ENCODE data around the gene MUC22. TPM values are rescaled to one million over a fixed set of nuclear protein-coding genes. Genes with fewer than 3 reads are reported as not detected.
"Not testable (repeated sequence)": the region's sequence is repeated elsewhere in the genome, so short reads cannot be mapped to it uniquely, and the experiment has no call there.

Gene MUC22
- total RNA-seq, 1 donor from 2014 or later, result 1.6 TPM

GRCh38 chr6:30965140-30965601, 45.1 kb upstream of the MUC22 start:
- H3K9me3 Mint-ChIP-seq, result no peaks in the 10 kb centered on the region
- TF ChIP-seq CTCF (conservative IDR thresholded peaks at IDR 0.05), result no peak
- no peak overlapping the region for H3K27ac Mint-ChIP-seq
- H3K27me3 Mint-ChIP-seq, result peaks cover 23% of the 10 kb centered on the region
- H3K4me3 Mint-ChIP-seq, result no peak overlapping the region
- no peaks in the 10 kb centered on the region for H3K36me3 Mint-ChIP-seq
- H3K4me1 Mint-ChIP-seq (ENCODE audit: unreplicated experiment), result no peaks in the 10 kb centered on the region
- DNase-seq (ENCODE audit: extremely low spot score, unreplicated experiment), result no peak

GRCh38 chr6:30966154-30966553, 44.1 kb upstream of the MUC22 start:
- Mint-ChIP-seq H3K4me1 (ENCODE audit: unreplicated experiment) (no peaks in the 10 kb centered on the region), H3K4me3 (no peak overlapping the region), H3K36me3 (no peaks in the 10 kb centered on the region), H3K9me3 (no peaks in the 10 kb centered on the region), H3K27ac (no peak overlapping the region), H3K27me3 (peaks cover 24% of the 10 kb centered on the region)
- DNase-seq (ENCODE audit: extremely low spot score, unreplicated experiment), result no peak
- no peak for TF ChIP-seq CTCF (conservative IDR thresholded peaks at IDR 0.05)

GRCh38 chr6:30969171-30969570, 41.1 kb upstream of the MUC22 start:
- not testable (repeated sequence) for H3K4me3 Mint-ChIP-seq; H3K4me1 Mint-ChIP-seq (ENCODE audit: unreplicated experiment); DNase-seq (ENCODE audit: extremely low spot score, unreplicated experiment); H3K27ac Mint-ChIP-seq; H3K9me3 Mint-ChIP-seq; H3K36me3 Mint-ChIP-seq
- H3K27me3 Mint-ChIP-seq, result peaks cover 27% of the 10 kb centered on the region

GRCh38 chr6:30970946-30971345, 39.3 kb upstream of the MUC22 start:
- Mint-ChIP-seq H3K4me1 (ENCODE audit: unreplicated experiment) (no peaks in the 10 kb centered on the region), H3K9me3 (no peaks in the 10 kb centered on the region), H3K4me3 (no peak overlapping the region), H3K27ac (no peak overlapping the region), H3K36me3 (no peaks in the 10 kb centered on the region), H3K27me3 (peaks cover 12% of the 10 kb centered on the region)
- DNase-seq (ENCODE audit: extremely low spot score, unreplicated experiment), result no peak
- no peak for TF ChIP-seq CTCF (conservative IDR thresholded peaks at IDR 0.05)

- Mint-ChIP-seq H3K4me1 (ENCODE audit: unreplicated experiment) (peaks cover under 1% of the 10 kb centered on the region), H3K4me3 (no peak overlapping the region), H3K27ac (no peak overlapping the region), H3K9me3 (no peaks in the 10 kb centered on the region), H3K36me3 (no peaks in the 10 kb centered on the region), H3K27me3 (peaks cover 12% of the 10 kb centered on the region)
- TF ChIP-seq CTCF (conservative IDR thresholded peaks at IDR 0.05), result no peak
- no peak for DNase-seq (ENCODE audit: extremely low spot score, unreplicated experiment)
Measured at GRCh38 chr6:30972816-30973215, 37.5 kb upstream of the MUC22 start.

GRCh38 chr6:30974490-30975252, 35.6 kb upstream of the MUC22 start:
- H3K4me3 Mint-ChIP-seq, result no peak overlapping the region
- H3K9me3 Mint-ChIP-seq, result no peaks in the 10 kb centered on the region
- H3K27ac Mint-ChIP-seq, result no peak overlapping the region
- no peak for TF ChIP-seq CTCF (conservative IDR thresholded peaks at IDR 0.05)
- peaks cover 8% of the 10 kb centered on the region for H3K27me3 Mint-ChIP-seq
- peaks cover 14% of the 10 kb centered on the region for H3K4me1 Mint-ChIP-seq (ENCODE audit: unreplicated experiment)
- no peak for DNase-seq (ENCODE audit: extremely low spot score, unreplicated experiment)
- no peaks in the 10 kb centered on the region for H3K36me3 Mint-ChIP-seq
